Keratinocyte (primary cell): ENCODE results near the gene KDM8.

Source experiments
- EZH2 ChIP-seq: IDR thresholded peaks from one replicate; pipeline ENCODE4 v1.6.1; 2012; ENCODE audit warnings: inconsistent platforms, mild to moderate bottlenecking, low read length, moderate library complexity
- TF ChIP-seq, protein P1 (sequence below), 3 experiments: IDR thresholded peaks in 1 of 3; conservative IDR thresholded peaks in 1 of 3; optimal IDR thresholded peaks in 1 of 3; 2 replicates in 2 of 3; 3 replicates in 1 of 3; pipeline versions ENCODE3 to v1.5.1; 2011; ENCODE audit warnings: low read length in 3 of 3, mild to moderate bottlenecking in 3 of 3, moderate library complexity in 2 of 3, control low read depth in 1 of 3, inconsistent platforms in 1 of 3; ENCODE audit not compliant: insufficient read depth in 2 of 3; ENCODE audit errors: extremely low read depth in 1 of 3

DNA sequence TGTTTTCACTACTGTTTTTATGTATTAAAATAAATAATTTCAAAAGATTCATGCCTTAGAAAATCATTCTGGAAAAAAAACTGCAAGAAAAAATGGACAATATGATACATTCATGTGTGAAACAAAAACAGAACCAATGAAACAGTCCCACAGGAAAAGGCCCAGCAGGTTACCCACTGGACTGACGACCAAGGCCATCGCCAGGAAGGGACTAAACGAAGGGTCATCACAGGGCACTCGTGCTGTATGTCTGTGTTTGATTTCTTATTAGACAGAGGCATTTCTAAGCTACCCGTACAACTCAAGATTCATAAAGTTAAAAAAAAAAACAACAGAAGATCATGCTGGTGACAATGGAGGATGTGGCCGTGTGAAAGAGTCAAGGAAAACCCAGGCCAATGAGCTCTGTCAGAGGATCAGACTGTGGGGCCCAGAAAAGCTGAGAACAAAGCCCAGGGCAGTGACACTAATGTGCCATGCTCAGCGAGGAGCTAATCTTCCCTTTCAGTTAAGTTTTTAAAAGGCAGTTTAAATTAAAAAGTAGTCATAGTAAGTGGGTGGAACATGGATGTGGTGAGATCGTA lies 33.4 kb downstream of the KDM8 start:
- TF ChIP-seq, protein P1, sequence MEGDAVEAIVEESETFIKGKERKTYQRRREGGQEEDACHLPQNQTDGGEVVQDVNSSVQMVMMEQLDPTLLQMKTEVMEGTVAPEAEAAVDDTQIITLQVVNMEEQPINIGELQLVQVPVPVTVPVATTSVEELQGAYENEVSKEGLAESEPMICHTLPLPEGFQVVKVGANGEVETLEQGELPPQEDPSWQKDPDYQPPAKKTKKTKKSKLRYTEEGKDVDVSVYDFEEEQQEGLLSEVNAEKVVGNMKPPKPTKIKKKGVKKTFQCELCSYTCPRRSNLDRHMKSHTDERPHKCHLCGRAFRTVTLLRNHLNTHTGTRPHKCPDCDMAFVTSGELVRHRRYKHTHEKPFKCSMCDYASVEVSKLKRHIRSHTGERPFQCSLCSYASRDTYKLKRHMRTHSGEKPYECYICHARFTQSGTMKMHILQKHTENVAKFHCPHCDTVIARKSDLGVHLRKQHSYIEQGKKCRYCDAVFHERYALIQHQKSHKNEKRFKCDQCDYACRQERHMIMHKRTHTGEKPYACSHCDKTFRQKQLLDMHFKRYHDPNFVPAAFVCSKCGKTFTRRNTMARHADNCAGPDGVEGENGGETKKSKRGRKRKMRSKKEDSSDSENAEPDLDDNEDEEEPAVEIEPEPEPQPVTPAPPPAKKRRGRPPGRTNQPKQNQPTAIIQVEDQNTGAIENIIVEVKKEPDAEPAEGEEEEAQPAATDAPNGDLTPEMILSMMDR (optimal IDR thresholded peaks at IDR 0.05 in 1 of 3, IDR thresholded peaks at IDR 0.05 in 1 of 3, conservative IDR thresholded peaks at IDR 0.05 in 1 of 3; ENCODE audit: extremely low read depth in 1 of 3, insufficient read depth in 2 of 3, low read length in 3 of 3), result no peak
- TF ChIP-seq EZH2, result no peak
